Activated CD4-positive, alpha-beta T cell treated with anti-CD3 and anti-CD28 coated beads, Interleukin-2, amount 50 U/mL, for 4 hours (primary cell): ENCODE results near the gene TAF1D.
A peak's percentile ranks its signal among the peaks of the same experiment; 100 is the strongest.
"Not testable (repeated sequence)": the region's sequence is repeated elsewhere in the genome, so short reads cannot be mapped to it uniquely, and the experiment has no call there.

Source experiments
- DNase-seq, 2 experiments: peaks; one replicate each; pipeline ENCODE4 v3.0.0-alpha.2; 2020

Gene TAF1D, protein sequence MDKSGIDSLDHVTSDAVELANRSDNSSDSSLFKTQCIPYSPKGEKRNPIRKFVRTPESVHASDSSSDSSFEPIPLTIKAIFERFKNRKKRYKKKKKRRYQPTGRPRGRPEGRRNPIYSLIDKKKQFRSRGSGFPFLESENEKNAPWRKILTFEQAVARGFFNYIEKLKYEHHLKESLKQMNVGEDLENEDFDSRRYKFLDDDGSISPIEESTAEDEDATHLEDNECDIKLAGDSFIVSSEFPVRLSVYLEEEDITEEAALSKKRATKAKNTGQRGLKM

GRCh38 chr11:93741094-93741881 is at the start of gene TAF1D, which contains the start of gene C11orf54:
Gene TAF1D, minus strand, starts transcription at chr11:93741495. Its CDS starts 2,191 bp downstream, at chr11:93739304.
Gene C11orf54, plus strand, starts transcription at chr11:93741672. Its CDS starts 5,722 bp downstream, at chr11:93747394.
- DNase-seq = peak; percentile 95 to 96

- DNase-seq = no peak
These were observed 43.7 kb upstream of the TAF1D start for GRCh38 chr11:93784935-93785360.

DNA sequence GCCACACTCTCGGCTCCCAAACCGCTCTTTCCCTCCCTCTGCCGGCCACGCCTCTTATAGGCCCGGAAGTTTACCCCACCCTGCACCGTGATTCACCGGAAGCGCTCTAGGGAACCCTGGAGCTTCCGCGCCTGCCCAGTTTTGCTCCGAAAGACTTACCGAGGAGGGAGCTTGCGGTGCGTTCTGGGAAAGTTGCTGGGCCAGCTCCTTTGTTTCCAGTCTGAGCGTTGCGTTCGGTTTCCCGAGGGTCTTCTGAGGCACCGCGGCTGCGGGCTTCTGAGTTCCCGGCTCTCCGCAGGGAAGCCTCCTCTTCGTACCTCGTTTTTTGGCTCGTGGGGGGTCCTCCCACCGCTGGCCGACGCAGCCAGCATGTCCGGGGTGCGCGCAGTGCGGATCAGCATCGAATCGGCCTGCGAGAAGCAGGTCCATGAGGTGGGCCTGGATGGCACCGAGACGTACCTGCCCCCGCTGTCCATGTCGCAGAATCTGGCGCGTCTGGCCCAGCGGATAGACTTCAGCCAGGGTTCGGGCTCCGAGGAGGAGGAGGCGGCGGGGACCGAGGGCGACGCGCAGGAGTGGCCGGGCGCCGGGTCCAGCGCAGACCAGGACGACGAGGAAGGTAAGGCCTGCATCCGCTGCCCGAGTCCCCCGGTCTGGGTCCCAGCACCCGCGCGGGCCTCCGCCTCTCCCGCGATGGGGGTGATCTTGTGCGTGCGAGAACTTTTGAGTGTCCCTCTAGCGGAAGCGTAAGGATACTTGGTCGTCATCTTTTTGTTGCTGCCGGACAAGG is 43.0 kb upstream of the TAF1D start, which contains the start of gene MED17:
MED17 (plus strand) TSS at position 138 of the 790 bp plus-strand sequence; CDS start at position 370, 232 bp downstream.
- DNase-seq = peak; percentile 86 to 87

DNA sequence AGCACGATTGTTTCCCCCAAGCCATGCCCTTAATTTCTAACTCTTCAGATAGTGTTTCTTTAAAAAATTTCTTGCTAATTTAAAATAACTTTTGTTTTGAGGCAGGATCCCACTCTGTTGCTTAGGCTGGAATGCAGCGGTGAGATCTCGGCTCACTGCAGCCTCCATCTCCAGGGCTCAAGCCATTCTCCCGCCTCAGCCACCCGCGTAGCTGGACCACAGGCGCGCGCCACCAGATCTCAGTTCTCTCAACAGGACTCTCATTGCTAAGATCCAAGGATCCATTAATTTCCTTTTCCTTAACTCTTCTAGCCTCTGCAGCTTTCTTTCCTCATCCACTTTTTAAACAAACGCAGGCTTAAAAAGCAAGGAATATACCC is 42.5 kb upstream of the TAF1D start:
- no peak for DNase-seq

DNA sequence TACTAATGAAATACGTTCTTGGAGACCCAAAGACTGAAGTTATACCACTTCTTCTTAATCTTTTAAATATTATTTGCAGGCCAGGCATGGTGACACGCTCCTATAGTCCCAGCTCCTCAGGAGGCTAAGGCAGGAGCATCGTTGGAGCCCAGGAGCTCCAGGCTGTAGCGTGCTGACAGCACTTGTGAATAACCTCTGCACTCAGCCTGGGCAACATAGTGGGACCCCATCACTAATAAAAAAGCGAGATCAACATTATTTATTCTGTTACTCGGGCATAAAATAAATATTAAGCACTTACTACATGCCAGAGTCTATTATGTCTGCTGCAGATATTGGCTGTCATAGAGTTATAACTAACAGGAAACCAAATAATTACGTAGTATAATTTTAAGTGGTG is 42.1 kb upstream of the TAF1D start:
- DNase-seq = no peak

DNA sequence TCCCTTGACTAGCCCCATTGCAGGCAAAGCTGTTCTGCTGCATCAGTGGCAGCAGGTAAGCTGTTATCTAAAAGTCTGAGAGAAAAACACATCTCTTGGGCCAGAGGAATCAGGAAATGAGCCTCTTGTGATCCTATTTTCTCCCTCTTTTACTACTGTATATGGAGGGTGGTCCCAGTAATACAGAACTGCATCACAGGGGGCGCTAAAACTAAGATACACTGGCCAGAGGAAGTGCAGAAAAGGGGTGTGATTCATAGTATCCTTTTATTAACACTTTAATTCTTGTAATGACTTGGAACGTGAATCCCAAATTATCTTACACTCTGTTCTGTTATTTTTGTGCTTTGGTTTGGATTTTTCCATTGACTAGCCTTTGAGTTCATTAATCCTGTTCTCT is 34.0 kb upstream of the TAF1D start:
- DNase-seq = no peak

GRCh38 chr11:93774560-93774959 is 33.3 kb upstream of the TAF1D start:
- not testable (repeated sequence) for DNase-seq

DNA sequence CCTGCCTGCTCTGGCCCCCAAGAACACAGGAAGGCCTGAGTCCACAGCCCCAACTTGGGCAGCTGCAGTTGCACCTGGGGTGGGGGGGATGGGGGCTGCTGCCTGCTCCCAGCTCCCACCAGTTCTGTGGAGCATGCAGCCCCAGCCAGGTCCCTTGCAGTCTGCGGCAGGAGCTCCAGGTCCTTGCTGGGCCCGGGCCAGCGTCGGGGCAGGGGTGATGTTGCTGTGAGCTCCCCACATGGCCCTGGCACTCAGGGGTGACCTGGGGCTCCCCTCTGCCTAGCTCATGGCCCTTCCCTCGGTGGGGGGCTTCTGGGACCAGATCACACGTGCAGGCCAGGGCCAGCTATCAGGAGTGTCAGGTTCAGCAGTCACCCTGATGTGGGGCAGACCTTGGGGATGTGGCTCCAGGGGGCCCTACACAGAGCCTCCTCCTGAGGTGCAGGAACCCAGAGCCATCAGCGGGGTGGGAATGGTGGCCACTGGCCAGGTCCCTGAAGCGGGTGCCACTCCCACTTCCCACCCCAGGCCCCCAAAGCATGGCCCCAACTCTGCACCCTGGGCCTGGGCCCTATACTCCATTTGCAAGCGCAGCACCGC is 32.4 kb upstream of the TAF1D start:
- no peak for DNase-seq

- no peak for DNase-seq
These were observed 31.8 kb upstream of the TAF1D start for GRCh38 chr11:93773045-93773477.

DNA sequence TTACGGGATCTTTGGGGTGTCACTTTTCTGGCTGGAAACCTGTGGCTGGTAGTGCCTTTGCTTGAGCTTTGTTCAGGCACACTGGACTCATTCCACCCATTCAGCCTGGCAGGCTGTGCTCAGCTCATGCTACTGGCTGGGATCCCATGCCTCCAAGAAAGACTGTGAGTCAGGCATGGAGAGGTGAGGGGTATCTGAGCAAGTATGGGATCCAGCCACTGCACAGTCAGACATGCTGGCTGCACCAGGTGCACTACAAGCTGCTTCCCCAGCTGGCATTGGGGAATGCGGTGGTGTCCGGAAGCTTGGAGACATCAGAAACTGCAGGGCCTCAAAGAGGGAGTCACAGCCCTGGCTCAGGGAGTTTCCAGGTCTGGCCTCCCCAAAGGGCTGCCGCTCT is 30.8 kb upstream of the TAF1D start:
- no peak for DNase-seq

DNA sequence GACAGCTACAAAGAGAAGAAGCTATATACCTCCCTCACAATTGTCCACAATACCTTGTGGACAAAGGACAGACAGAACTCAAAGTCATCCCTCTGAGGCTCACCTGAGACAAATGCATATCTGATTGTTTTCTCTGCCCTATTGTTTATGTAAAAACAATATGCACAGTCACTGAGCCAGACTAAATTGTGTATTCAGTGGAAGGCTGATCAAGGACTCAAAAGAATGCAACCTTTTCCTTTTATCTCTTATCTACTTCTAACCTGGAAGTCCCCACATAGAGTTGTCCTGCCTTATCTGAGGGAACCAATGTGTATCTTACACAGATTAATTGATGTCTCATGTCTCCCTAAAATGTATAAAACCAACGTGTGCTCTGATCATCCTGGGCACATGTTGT is 28.9 kb upstream of the TAF1D start:
- no peak for DNase-seq

GRCh38 chr11:93767018-93767417 is 25.7 kb upstream of the TAF1D start:
- DNase-seq = no peak

DNA sequence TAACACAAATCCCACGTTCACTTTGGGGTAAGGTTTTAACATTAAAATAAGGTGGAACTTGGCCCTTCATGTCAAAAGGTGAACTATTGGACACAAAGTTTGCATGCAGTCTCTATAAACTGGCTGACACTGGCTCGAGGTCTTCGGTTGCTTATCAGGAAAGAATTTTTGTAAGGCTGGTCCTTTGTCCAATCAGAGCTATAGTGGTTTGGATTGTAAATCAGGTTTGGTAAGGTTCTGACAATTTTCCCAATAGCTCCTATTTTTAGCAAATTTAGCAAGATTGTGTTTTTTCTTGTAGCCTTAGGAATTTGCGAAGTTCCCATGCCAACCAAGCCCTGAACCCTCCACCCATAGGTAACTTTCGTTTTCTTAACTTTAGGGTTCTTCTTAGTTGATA is 25.2 kb upstream of the TAF1D start:
- DNase-seq = no peak

DNA sequence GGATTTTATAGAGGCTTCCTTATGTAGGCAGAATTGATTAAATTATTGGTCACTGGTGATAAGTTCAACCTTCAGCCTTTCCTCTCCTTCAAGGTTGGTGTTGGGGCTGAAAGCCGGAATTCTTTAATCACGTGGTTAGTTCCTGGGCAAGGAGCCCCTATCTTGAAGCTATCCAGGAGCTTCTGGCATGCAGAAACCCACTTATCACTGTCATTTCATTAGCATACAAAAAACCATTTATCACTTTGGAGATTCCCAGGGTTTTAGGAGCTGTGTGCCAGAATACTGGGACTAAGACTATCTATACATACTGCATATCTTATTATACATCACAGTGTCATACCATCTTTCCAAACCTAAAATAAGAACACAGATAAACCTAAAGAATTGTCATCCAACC is 24.3 kb upstream of the TAF1D start:
- DNase-seq = no peak

- DNase-seq = no peak
These were observed 20.6 kb upstream of the TAF1D start for GRCh38 chr11:93761910-93762309.

GRCh38 chr11:93759123-93759522 is 17.8 kb upstream of the TAF1D start:
- DNase-seq = not testable (repeated sequence)

DNA sequence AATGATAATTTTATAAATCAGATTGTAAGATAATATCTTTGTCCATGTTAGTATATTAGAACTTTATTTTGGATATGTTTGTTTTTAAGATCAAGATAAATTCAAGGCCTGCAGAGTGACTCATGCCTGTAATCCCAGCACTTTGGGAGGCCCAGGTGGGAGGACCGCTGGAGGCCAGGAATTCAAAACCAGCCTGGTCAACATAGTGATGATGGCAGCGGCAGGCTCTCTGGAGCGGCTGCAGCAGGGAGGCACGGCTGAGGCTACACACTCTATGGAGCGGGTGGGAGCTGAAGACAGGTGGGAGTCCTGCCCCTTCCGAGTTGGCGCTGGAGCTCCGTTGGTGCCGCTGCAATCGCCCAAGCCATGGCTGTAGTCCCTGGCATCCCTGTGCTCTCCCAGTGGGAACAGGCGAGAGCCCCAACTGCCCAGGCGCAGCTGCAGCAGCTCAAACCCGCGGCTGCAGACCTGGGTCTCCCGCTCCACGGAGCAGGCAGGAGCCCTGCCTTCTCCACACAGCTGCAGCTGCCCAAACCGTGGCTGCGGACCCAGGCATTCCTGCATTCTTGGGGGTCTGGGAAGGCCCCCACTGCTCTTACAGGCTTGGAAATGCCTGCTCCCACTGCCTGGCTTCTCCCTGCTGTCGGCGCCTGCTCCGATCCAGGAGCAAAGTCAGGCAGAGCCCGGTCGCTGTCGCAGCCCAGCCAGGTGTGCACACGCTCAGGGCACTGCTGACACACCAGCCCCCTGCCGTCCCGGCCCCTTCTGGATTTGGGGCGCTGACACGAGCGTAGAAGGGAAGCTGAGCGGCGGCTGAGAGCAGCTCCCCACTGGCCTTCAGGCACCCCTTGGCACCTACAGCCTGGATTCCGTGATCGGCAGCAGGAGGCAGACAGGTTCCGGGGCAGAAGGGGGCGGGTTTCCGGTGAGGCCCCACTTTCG is 16.9 kb upstream of the TAF1D start:
- no peak for DNase-seq

GRCh38 chr11:93757301-93757700 is 16.0 kb upstream of the TAF1D start:
- no peak for DNase-seq

DNA sequence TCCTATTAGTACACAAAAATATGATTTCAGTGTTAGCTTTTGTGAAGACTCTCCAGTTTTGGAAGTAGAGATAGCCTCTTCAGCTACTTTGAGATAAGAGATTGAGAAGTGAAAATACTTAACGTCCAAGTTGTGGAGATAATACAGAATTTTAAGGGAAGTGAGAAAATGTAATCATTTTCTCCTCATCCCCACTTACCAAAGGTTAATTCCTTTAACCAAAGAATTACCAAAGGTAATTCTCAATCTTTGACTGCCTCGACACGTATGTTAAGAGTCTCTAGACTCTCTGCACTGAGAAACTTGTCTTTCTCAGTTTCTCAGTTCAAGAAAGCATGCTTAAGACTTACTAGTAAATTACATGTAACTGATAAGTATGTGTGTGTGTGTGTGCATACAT is 15.5 kb upstream of the TAF1D start:
- no peak for DNase-seq

DNA sequence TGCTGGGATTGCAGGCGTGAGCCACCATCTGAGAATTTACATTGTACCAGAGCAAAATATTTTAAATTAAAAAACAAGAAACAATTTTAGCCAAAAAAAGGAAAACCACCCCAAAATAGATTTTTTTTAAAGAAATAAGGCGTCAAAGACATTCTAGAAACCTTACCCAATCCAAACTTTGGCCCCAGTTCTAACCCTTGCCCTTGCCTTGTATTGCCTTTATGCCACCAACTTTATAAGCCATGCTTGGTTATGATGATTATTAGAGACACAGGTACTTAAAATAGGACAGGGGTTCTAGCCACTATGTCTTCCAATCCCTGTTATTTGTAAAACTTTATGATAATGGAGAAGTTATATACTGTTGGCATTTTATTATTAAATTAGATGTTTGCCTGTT is 11.9 kb upstream of the TAF1D start:
- DNase-seq = no peak

DNA sequence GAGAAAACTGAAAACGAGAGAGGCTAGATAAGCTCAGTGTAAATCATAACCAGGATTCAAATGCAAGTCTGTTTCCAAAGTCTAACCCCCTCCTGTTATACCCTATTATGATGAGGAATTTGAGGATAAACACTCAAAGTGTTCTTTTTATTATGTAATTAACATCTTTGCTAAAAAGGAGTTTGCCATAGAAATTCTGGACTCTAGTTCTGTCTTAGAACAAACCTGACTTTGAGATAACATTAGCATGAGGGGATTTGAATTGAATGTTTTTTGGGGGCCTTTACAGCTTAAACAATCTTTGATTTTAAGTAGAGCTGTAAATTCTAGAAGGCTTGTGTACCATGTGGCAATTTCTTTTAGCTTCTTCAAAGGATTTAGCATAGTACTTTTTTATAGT is 9.7 kb upstream of the TAF1D start:
- no peak for DNase-seq

DNA sequence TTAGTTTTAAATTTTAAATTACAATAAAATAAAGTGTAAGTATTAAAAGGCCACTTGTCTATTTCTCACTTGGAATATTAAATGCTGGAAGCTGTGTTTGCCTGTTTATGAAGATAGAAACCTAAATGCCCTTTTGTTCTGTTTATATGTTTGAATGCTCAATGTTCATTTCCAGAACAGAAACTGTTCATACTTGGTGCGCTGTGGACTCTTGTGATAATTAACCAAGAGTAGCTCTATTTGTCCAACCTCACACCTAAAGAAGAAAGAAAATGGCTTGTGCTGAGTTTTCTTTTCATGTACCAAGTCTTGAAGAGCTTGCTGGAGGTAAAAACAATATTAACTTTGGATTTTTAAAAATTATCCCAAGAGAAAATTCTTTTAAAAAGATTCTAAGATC is 5.8 kb upstream of the TAF1D start:
- no peak for DNase-seq
